ENCODE results near the gene MED26. TPM values are rescaled to one million over a fixed set of nuclear protein-coding genes. Genes with fewer than 3 reads are reported as not detected.

The MED26 gene
- total and polyA plus RNA-seq, 2 of the 8 experiments (the other 6 are each of a cell fraction or from before 2014, with no cell fraction given): 5.3 to 10.7 TPM

DNA sequence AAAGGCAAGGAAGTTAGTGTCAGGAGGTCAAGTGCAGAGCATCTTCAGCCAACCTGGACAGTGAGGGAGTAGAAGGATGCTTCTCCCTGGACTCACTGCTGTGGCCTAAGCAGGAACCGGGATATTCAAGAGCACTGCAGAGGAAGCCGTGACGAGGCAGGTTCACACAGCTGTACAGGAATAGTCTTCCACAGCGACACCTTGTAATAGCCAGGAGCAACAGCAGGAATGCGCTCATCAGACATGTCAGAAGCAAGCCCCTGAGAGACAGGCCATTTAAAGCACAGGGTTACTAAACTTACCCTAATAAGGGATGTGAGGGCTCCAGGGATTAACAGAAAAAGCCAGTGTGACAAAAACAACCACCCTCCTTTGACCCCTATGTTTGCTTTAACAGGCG, 3.5 kb upstream of the MED26 start (continued):
- no peak for TF ChIP-seq JUND (IDR thresholded peaks at IDR 0.05; ENCODE audit: low read length)
- no peak for TF ChIP-seq CREB1 (IDR thresholded peaks at IDR 0.05)

Measured in H1 (cell line).